Liver (tissue), 9 donors: ENCODE results near the gene TPD52L1. TPM values are rescaled to one million over a fixed set of nuclear protein-coding genes. Genes with fewer than 3 reads are reported as not detected.

Source experiments
- DNase-seq: peaks from one replicate; pipeline ENCODE4 v3.0.0-alpha.2; 2017; ENCODE audit warnings: low spot score
- H3K27ac ChIP-seq, 2 donors: one replicate each; pipeline ENCODE4 v1.7.0; 2013; ENCODE audit warnings: inconsistent platforms in 2 of 2, low read length in 2 of 2, control low read depth in 1 of 2, low read depth in 1 of 2, mild to moderate bottlenecking in 1 of 2
- H3K27me3 ChIP-seq, 4 donors: one replicate each; pipeline versions ENCODE4 v1.6.1 to v1.7.0; 2013; ENCODE audit warnings: low read length in 3 of 4, inconsistent platforms in 1 of 4, mild to moderate bottlenecking in 1 of 4, moderate library complexity in 1 of 4; ENCODE audit not compliant: control insufficient read depth in 4 of 4, insufficient read depth in 4 of 4
- H3K36me3 ChIP-seq, 4 donors: one replicate each; pipeline versions ENCODE4 v1.6.1 to v1.7.0; 2013; ENCODE audit warnings: low read length in 3 of 4, mild to moderate bottlenecking in 3 of 4, low read depth in 1 of 4, moderate library complexity in 1 of 4; ENCODE audit not compliant: control insufficient read depth in 4 of 4, insufficient read depth in 3 of 4
- H3K4me1 ChIP-seq, 4 donors: one replicate each; pipeline versions ENCODE4 v1.6.1 to v1.7.0; 2013; ENCODE audit warnings: low read length in 3 of 4, mild to moderate bottlenecking in 3 of 4, moderate library complexity in 1 of 4; ENCODE audit not compliant: control insufficient read depth in 4 of 4, insufficient read depth in 4 of 4
- H3K4me3 ChIP-seq, 3 donors: one replicate each; pipeline versions ENCODE4 v1.6.1 to v1.7.0; 2013; ENCODE audit warnings: low read length in 3 of 3, control low read depth in 1 of 3, low read depth in 1 of 3, mild to moderate bottlenecking in 1 of 3
- H3K9ac ChIP-seq, 2 donors: one replicate each; pipeline ENCODE4 v1.7.0; 2013; ENCODE audit warnings: low read length in 2 of 2, mild to moderate bottlenecking in 2 of 2, moderate library complexity in 2 of 2, control low read depth in 1 of 2, low read depth in 1 of 2
- H3K9me3 ChIP-seq, 4 donors: one replicate each; pipeline versions ENCODE4 v1.6.1 to v1.7.0; 2013; ENCODE audit warnings: low read length in 3 of 4; ENCODE audit not compliant: control insufficient read depth in 4 of 4
- ATF3 ChIP-seq: IDR thresholded peaks from 2 replicates; pipeline ENCODE4 v1.6.1; 2016; ENCODE audit warnings: antibody characterized with exemption
- EGR1 ChIP-seq, 2 donors: IDR thresholded peaks; 2 replicates each; pipeline ENCODE4 v1.6.1; 2016 to 2018; ENCODE audit warnings: antibody characterized with exemption in 2 of 2, low read depth in 2 of 2
- FOXA1 ChIP-seq: IDR thresholded peaks from 2 replicates; pipeline ENCODE4 v1.6.1; 2016; ENCODE audit warnings: antibody characterized with exemption
- FOXA2 ChIP-seq: IDR thresholded peaks from 2 replicates; pipeline ENCODE4 v1.6.1; 2016; ENCODE audit warnings: antibody characterized with exemption
- GABPA ChIP-seq, 2 donors: IDR thresholded peaks in 1 of 2; conservative IDR thresholded peaks in 1 of 2; 2 replicates each; pipeline ENCODE4 v1.6.1; 2016; ENCODE audit warnings: antibody characterized with exemption in 2 of 2, mild to moderate bottlenecking in 1 of 2, moderate library complexity in 1 of 2
- HNF4A ChIP-seq, 2 donors: conservative IDR thresholded peaks; 2 replicates each; pipeline ENCODE4 v1.6.1; 2016; ENCODE audit warnings: antibody characterized with exemption in 2 of 2, mild to moderate bottlenecking in 2 of 2
- HNF4G ChIP-seq: IDR thresholded peaks from 2 replicates; pipeline ENCODE4 v1.6.1; 2016; ENCODE audit warnings: antibody characterized with exemption
- JUND ChIP-seq, 2 donors: IDR thresholded peaks; 2 replicates each; pipeline ENCODE4 v1.6.1; 2016; ENCODE audit warnings: antibody characterized with exemption in 2 of 2
- MAX ChIP-seq: IDR thresholded peaks from 2 replicates; pipeline ENCODE4 v1.6.1; 2016; ENCODE audit warnings: antibody characterized with exemption
- NR2F2 ChIP-seq: IDR thresholded peaks from 2 replicates; pipeline ENCODE4 v1.6.1; 2016; ENCODE audit warnings: antibody characterized with exemption
- RAD21 ChIP-seq, 2 donors: IDR thresholded peaks; 2 replicates each; pipeline ENCODE4 v1.6.1; 2016; ENCODE audit warnings: antibody characterized with exemption in 2 of 2, mild to moderate bottlenecking in 2 of 2
- REST ChIP-seq: IDR thresholded peaks from 2 replicates; pipeline ENCODE4 v1.6.1; 2016; ENCODE audit warnings: antibody characterized with exemption, mild to moderate bottlenecking
- RXRA ChIP-seq, 2 donors: IDR thresholded peaks; 2 replicates each; pipeline ENCODE4 v1.6.1; 2017 to 2018; ENCODE audit warnings: antibody characterized with exemption in 2 of 2, mild to moderate bottlenecking in 1 of 2
- SP1 ChIP-seq: IDR thresholded peaks from 2 replicates; pipeline ENCODE4 v1.6.1; 2018; ENCODE audit warnings: antibody characterized with exemption, mild to moderate bottlenecking
- TAF1 ChIP-seq: conservative IDR thresholded peaks from 2 replicates; pipeline ENCODE4 v1.6.1; 2016; ENCODE audit warnings: antibody characterized with exemption, mild to moderate bottlenecking
- YY1 ChIP-seq: IDR thresholded peaks from 2 replicates; pipeline ENCODE4 v1.6.1; 2016; ENCODE audit warnings: antibody characterized with exemption, mild to moderate bottlenecking
- ZBTB33 ChIP-seq: IDR thresholded peaks from 2 replicates; pipeline ENCODE4 v1.6.1; 2016; ENCODE audit warnings: antibody characterized with exemption
- WGBS: extraction: QIAGEN DNeasy Blood & Tissue Kit; methylation state at CpG from one replicate; pipeline ENCODE4 v1.1.7; 2013; 5-methylcytosine and 5-hydroxymethylcytosine counted together
- polyA plus RNA-seq, 2 donors: library from polyadenylated mRNA; stranded (reverse) in 1 of 2; unstranded in 1 of 2; fragments of 200-250 nt in 1 of 2; fragments of >200 nt in 1 of 2; fragmentation: Nextera tagmentation in 1 of 2; extraction: Ambion mirVana in 1 of 2; gene quantifications; one replicate each; pipeline versions ENCODE4 v1.2.1 to v1.2.3, GENCODE V29; 2013 to 2015
- total RNA-seq, 2 donors: library from RNA; depleted of rRNA; stranded (reverse); fragments of >200 nt; gene quantifications; one replicate each; pipeline ENCODE4 v1.2.3, GENCODE V29; 2014
- donor health status: healthy.
- donor health status: healthy.
- donor health status: healthy.
- donor health status: healthy.
- donor health status: healthy.

The TPD52L1 gene
- total and polyA plus RNA-seq, 4 donors = 8.9 to 66.4 (median 56.6) TPM

GRCh38 chr6:125111219-125111983 lies 42.2 kb upstream of the TPD52L1 start:
- Histone ChIP-seq H3K4me1 (peaks cover 0 to 5% (median 0%) of the 10 kb centered on the region in 4 donors), H3K4me3 (peak overlapping the region in 2 of 3 donors; percentile 2 to 4), H3K9me3 (peaks cover 3 to 21% (median 4%) of the 10 kb centered on the region in 4 donors), H3K27me3 (no peaks in the 10 kb centered on the region), H3K36me3 (no peaks in the 10 kb centered on the region), H3K9ac (no peak overlapping the region), H3K27ac (no peak overlapping the region)
- no peak for DNase-seq
- WGBS = 94% methylated on average over 4 of the region's 4 CpGs
- no peak for TF ChIP-seq TAF1
- TF ChIP-seq EGR1 (IDR thresholded peaks at IDR 0.05; ENCODE audit: low read depth in 2 of 2) = no peak
- TF ChIP-seq RAD21 (IDR thresholded peaks at IDR 0.05) = no peak
- TF ChIP-seq ATF3 = no peak
- TF ChIP-seq ZBTB33 = no peak
- no peak for TF ChIP-seq RXRA (IDR thresholded peaks at IDR 0.05)
- TF ChIP-seq YY1 = no peak
- no peak for TF ChIP-seq GABPA (IDR thresholded peaks at IDR 0.05 in 1 of 2, conservative IDR thresholded peaks at IDR 0.05 in 1 of 2)
- no peak for TF ChIP-seq JUND (IDR thresholded peaks at IDR 0.05)
- TF ChIP-seq SP1 = no peak
- no peak for TF ChIP-seq MAX

GRCh38 chr6:125112934-125113333 lies 40.6 kb upstream of the TPD52L1 start:
- no peak for DNase-seq

GRCh38 chr6:125114248-125114858 lies 39.2 kb upstream of the TPD52L1 start:
- H3K27me3 ChIP-seq = no peaks in the 10 kb centered on the region
- H3K4me3 ChIP-seq = no peak overlapping the region
- H3K4me1 ChIP-seq = peaks cover 0 to 6% (median 0%) of the 10 kb centered on the region in 4 donors
- WGBS = 3% methylated on average over 1 of the region's 1 CpG
- peaks cover 3 to 19% (median 4%) of the 10 kb centered on the region in 4 donors for H3K9me3 ChIP-seq
- peak; percentile 45 for DNase-seq
- no peak overlapping the region for H3K9ac ChIP-seq
- no peak overlapping the region for H3K27ac ChIP-seq
- H3K36me3 ChIP-seq = no peaks in the 10 kb centered on the region
- TF ChIP-seq HNF4A (conservative IDR thresholded peaks at IDR 0.05) (no peak), FOXA1 (no peak), GABPA (IDR thresholded peaks at IDR 0.05 in 1 of 2, conservative IDR thresholded peaks at IDR 0.05 in 1 of 2) (no peak), TAF1 (no peak), ATF3 (no peak), JUND (IDR thresholded peaks at IDR 0.05) (no peak), ZBTB33 (no peak), YY1 (no peak), REST (no peak), FOXA2 (no peak), RAD21 (IDR thresholded peaks at IDR 0.05) (peak; percentile 94 to 96)

More at GRCh38 chr6:125112934-125113333, 40.6 kb upstream of the TPD52L1 start:
- Histone ChIP-seq H3K9ac (no peak overlapping the region), H3K9me3 (peaks cover 3 to 21% (median 4%) of the 10 kb centered on the region in 4 donors), H3K27ac (no peak overlapping the region), H3K4me1 (peaks cover 0 to 6% (median 0%) of the 10 kb centered on the region in 4 donors), H3K36me3 (no peaks in the 10 kb centered on the region), H3K4me3 (no peak overlapping the region), H3K27me3 (no peaks in the 10 kb centered on the region)
- TF ChIP-seq HNF4G (no peak), TAF1 (no peak), EGR1 (IDR thresholded peaks at IDR 0.05; ENCODE audit: low read depth in 2 of 2) (no peak), NR2F2 (no peak), YY1 (no peak)
